ENCODE results near the gene ATAD1. TPM values are rescaled to one million over a fixed set of nuclear protein-coding genes. Genes with fewer than 3 reads are reported as not detected.
"Not testable (repeated sequence)": the region's sequence is repeated elsewhere in the genome, so short reads cannot be mapped to it uniquely, and the experiment has no call there.

Gene ATAD1
- polyA plus RNA-seq, 1 donor = 35.9 TPM

DNA sequence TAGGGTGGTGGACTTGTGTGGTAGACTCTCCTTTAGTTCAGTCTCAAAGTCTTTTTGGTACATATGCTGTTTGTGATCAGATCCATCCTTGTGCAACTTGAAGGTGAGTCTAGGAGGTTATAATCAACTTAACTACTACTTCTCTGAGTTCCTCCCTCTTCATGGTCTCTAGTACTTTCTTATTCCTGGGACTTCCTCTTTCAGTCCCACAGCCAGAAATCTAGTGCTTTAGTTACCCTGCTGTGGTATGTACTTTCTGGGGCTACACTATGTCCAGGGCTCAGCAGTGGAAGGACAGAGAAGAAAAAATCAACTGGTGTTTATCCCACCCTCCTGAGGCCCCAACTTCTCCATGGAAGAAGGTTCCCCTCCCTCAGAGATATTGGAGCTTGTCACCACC, 19.4 kb upstream of the ATAD1 start:
- H3K27ac ChIP-seq (ENCODE audit: low read length) = no peak overlapping the region
- H3K9me3 ChIP-seq (ENCODE audit: control insufficient read depth, low read depth, low read length) = no peaks in the 10 kb centered on the region
- H3K36me3 ChIP-seq (ENCODE audit: control insufficient read depth, insufficient read depth, low read length) = no peaks in the 10 kb centered on the region
- H3K4me1 ChIP-seq (ENCODE audit: control insufficient read depth, insufficient read depth, low read length) = peaks cover 9% of the 10 kb centered on the region
- peak in 1 of 2 donors; percentile 39 for DNase-seq
- no peaks in the 10 kb centered on the region for H3K27me3 ChIP-seq (ENCODE audit: control insufficient read depth, insufficient read depth, low read length)
- no peak overlapping the region for H3K4me3 ChIP-seq (ENCODE audit: low read length)

DNA sequence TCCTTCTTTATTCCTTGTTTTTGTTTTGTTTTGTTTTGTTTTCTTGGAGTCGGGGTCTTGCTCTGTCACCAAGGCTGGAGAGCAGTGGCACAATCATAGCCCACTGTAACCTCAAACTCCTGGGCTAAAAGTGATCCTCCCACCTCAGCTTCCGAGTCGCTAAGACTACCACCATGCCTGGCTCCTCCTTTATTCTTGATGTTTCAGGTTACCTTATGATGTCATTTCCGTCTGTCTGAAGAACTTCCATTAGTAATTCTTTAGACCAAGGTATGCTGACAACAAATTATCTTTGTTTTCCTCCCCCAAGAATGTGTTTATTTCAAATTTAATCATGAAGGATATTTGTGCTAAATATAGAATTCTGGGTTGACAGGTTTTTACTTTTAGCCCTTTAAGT, 18.1 kb upstream of the ATAD1 start:
- DNase-seq = no peak
- Histone ChIP-seq H3K27ac (ENCODE audit: low read length) (no peak overlapping the region), H3K4me3 (ENCODE audit: low read length) (no peak overlapping the region), H3K27me3 (ENCODE audit: control insufficient read depth, insufficient read depth, low read length) (no peaks in the 10 kb centered on the region), H3K36me3 (ENCODE audit: control insufficient read depth, insufficient read depth, low read length) (no peaks in the 10 kb centered on the region), H3K9me3 (ENCODE audit: control insufficient read depth, low read depth, low read length) (no peaks in the 10 kb centered on the region), H3K4me1 (ENCODE audit: control insufficient read depth, insufficient read depth, low read length) (peaks cover 1% of the 10 kb centered on the region)
- 94% methylated on average over 2 of the region's 4 CpGs for WGBS (ENCODE audit: insufficient coverage, low lambda C conversion rate)

GRCh38 chr10:87829986-87830729, 12.1 kb upstream of the ATAD1 start:
- DNase-seq = no peak

DNA sequence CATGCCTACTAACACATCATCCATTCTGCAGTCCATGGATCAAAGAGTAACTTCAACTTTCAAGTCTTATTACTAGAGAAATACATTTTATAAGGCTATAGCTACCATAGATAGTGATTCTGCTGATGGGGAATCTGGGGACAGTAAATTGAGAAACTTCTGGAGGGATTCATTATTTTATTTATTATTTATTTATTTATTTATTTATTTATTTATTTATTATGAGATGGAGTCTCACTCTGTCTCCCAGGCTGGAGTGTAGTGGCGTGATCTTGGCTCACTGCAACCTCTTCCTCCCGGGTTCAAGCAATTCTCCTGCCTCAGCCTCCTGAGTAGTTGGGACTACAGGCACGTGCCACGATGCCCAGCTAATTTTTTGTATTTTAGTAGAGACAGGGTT, 11.0 kb upstream of the ATAD1 start:
- H3K27me3 ChIP-seq (ENCODE audit: control insufficient read depth, insufficient read depth, low read length); H3K4me1 ChIP-seq (ENCODE audit: control insufficient read depth, insufficient read depth, low read length); H3K36me3 ChIP-seq (ENCODE audit: control insufficient read depth, insufficient read depth, low read length); H3K9me3 ChIP-seq (ENCODE audit: control insufficient read depth, low read depth, low read length); H3K4me3 ChIP-seq (ENCODE audit: low read length); DNase-seq; H3K27ac ChIP-seq (ENCODE audit: low read length): not testable (repeated sequence)
- WGBS (ENCODE audit: insufficient coverage, low lambda C conversion rate) = no CpG with 5 or more reads among the region's 4 CpGs

More at GRCh38 chr10:87829986-87830729, 12.1 kb upstream of the ATAD1 start:
- Histone ChIP-seq H3K27me3 (ENCODE audit: control insufficient read depth, insufficient read depth, low read length) (no peaks in the 10 kb centered on the region), H3K4me1 (ENCODE audit: control insufficient read depth, insufficient read depth, low read length) (no peaks in the 10 kb centered on the region), H3K4me3 (ENCODE audit: low read length) (no peak overlapping the region), H3K9me3 (ENCODE audit: control insufficient read depth, low read depth, low read length) (no peaks in the 10 kb centered on the region), H3K27ac (ENCODE audit: low read length) (no peak overlapping the region), H3K36me3 (ENCODE audit: control insufficient read depth, insufficient read depth, low read length) (no peaks in the 10 kb centered on the region)

GRCh38 chr10:87827681-87828080, 9.7 kb upstream of the ATAD1 start:
- no peaks in the 10 kb centered on the region for H3K36me3 ChIP-seq (ENCODE audit: control insufficient read depth, insufficient read depth, low read length)
- no peaks in the 10 kb centered on the region for H3K27me3 ChIP-seq (ENCODE audit: control insufficient read depth, insufficient read depth, low read length)
- H3K9me3 ChIP-seq (ENCODE audit: control insufficient read depth, low read depth, low read length) = no peaks in the 10 kb centered on the region
- no peaks in the 10 kb centered on the region for H3K4me1 ChIP-seq (ENCODE audit: control insufficient read depth, insufficient read depth, low read length)
- H3K27ac ChIP-seq (ENCODE audit: low read length) = no peak overlapping the region
- DNase-seq = no peak
- no peak overlapping the region for H3K4me3 ChIP-seq (ENCODE audit: low read length)
- WGBS (ENCODE audit: insufficient coverage, low lambda C conversion rate) = 100% methylated on average over 2 of the region's 2 CpGs

GRCh38 chr10:87826653-87827052, 8.6 kb upstream of the ATAD1 start:
- H3K4me1 ChIP-seq (ENCODE audit: control insufficient read depth, insufficient read depth, low read length) = no peaks in the 10 kb centered on the region
- no peaks in the 10 kb centered on the region for H3K9me3 ChIP-seq (ENCODE audit: control insufficient read depth, low read depth, low read length)
- H3K4me3 ChIP-seq (ENCODE audit: low read length) = no peak overlapping the region
- DNase-seq = no peak
- H3K27ac ChIP-seq (ENCODE audit: low read length) = no peak overlapping the region
- H3K36me3 ChIP-seq (ENCODE audit: control insufficient read depth, insufficient read depth, low read length) = no peaks in the 10 kb centered on the region
- no peaks in the 10 kb centered on the region for H3K27me3 ChIP-seq (ENCODE audit: control insufficient read depth, insufficient read depth, low read length)

GRCh38 chr10:87819289-87819585, 1.2 kb upstream of the ATAD1 start:
- no peaks in the 10 kb centered on the region for H3K36me3 ChIP-seq (ENCODE audit: control insufficient read depth, insufficient read depth, low read length)
- peaks cover 12% of the 10 kb centered on the region for H3K4me1 ChIP-seq (ENCODE audit: control insufficient read depth, insufficient read depth, low read length)
- H3K9me3 ChIP-seq (ENCODE audit: control insufficient read depth, low read depth, low read length) = no peaks in the 10 kb centered on the region
- H3K4me3 ChIP-seq (ENCODE audit: low read length) = no peak overlapping the region
- WGBS (ENCODE audit: insufficient coverage, low lambda C conversion rate) = no CpG with 5 or more reads among the region's 6 CpGs
- no peak for DNase-seq
- H3K27me3 ChIP-seq (ENCODE audit: control insufficient read depth, insufficient read depth, low read length) = no peaks in the 10 kb centered on the region
- H3K27ac ChIP-seq (ENCODE audit: low read length) = no peak overlapping the region

DNA sequence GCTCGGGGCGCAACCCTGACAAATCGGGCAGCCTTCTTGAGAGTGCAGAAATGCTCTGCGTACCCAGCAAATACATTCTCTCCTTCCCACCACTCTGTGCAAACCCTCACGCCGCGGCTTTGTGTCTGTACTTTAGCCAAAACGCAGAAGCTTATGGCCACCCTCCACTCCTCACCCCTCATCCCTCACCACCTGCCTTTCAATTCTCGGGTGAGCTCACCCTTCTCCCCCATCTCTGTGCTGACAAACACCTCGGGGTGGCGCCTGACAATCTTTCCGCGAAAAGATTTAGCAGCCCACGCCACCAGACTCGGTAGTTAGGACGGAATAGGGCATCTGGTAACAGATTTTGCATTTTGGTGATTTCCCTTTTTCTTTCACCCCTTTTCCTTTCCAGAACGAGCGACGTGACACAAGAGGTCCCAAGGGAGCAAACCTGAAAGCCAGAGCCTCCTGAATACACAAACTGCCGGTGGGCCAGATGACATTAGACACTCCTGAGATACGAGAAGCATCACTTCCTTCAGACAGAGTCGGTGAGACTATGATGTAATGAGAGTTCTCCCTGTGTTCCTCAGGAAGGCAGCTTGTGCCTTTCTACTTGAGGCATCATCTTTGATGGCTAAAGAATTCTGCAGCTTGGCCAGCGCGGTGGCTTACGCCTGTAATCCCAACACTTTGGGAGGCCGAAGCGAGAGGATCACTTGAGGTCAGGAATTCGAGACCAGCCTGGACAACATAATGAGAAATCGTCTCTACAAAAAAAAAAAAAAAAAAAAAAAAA, 671 bp upstream of the ATAD1 start:
- Histone ChIP-seq H3K27ac (ENCODE audit: low read length) (peak overlapping the region; percentile 99), H3K36me3 (ENCODE audit: control insufficient read depth, insufficient read depth, low read length) (no peaks in the 10 kb centered on the region), H3K4me1 (ENCODE audit: control insufficient read depth, insufficient read depth, low read length) (peaks cover 12% of the 10 kb centered on the region), H3K9me3 (ENCODE audit: control insufficient read depth, low read depth, low read length) (no peaks in the 10 kb centered on the region), H3K4me3 (ENCODE audit: low read length) (peak overlapping the region; percentile 96), H3K27me3 (ENCODE audit: control insufficient read depth, insufficient read depth, low read length) (no peaks in the 10 kb centered on the region)
- peak in 1 of 2 donors; percentile 30 for DNase-seq
- WGBS (ENCODE audit: insufficient coverage, low lambda C conversion rate) = 20% methylated on average over 5 of the region's 29 CpGs

DNA sequence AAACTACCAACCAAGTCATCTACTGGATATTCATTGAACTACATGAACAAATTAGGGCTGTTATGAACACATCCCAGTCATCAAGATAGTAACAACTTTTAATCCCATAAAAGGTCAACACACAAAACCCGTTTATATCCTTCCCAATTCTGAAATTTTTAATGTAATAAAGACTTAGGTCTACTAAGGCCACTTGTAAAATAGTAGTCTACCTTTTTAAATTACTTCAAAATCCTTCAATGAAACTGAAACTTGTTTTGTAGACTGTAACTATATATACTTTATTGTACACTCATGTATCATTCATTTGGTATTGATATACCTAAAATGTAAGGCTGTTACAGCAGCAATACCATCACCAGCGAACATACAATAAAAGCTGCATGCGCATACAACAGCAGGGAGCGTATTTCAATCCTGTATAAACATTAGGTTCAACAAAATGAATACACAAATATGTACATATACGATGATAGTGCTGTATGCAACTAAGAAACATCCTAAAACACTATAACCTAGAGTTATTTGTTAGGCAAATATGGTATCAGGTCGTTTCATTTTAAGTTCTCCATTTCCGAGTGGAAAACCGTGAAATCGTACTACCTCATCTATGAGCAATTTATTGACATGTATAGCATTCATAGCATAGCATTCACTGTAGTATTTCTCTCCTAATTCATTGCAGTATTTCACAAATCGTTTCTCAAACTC, 973 bp downstream of the ATAD1 start:
- 0% methylated on average over 1 of the region's 10 CpGs for WGBS (ENCODE audit: insufficient coverage, low lambda C conversion rate)
- H3K36me3 ChIP-seq (ENCODE audit: control insufficient read depth, insufficient read depth, low read length) = peaks cover 5% of the 10 kb centered on the region
- peak overlapping the region; percentile 96 for H3K4me3 ChIP-seq (ENCODE audit: low read length)
- H3K27me3 ChIP-seq (ENCODE audit: control insufficient read depth, insufficient read depth, low read length) = no peaks in the 10 kb centered on the region
- peak overlapping the region; percentile 99 for H3K27ac ChIP-seq (ENCODE audit: low read length)
- peaks cover 12% of the 10 kb centered on the region for H3K4me1 ChIP-seq (ENCODE audit: control insufficient read depth, insufficient read depth, low read length)
- DNase-seq = peak in 1 of 2 donors; percentile 50
- no peaks in the 10 kb centered on the region for H3K9me3 ChIP-seq (ENCODE audit: control insufficient read depth, low read depth, low read length)

DNA sequence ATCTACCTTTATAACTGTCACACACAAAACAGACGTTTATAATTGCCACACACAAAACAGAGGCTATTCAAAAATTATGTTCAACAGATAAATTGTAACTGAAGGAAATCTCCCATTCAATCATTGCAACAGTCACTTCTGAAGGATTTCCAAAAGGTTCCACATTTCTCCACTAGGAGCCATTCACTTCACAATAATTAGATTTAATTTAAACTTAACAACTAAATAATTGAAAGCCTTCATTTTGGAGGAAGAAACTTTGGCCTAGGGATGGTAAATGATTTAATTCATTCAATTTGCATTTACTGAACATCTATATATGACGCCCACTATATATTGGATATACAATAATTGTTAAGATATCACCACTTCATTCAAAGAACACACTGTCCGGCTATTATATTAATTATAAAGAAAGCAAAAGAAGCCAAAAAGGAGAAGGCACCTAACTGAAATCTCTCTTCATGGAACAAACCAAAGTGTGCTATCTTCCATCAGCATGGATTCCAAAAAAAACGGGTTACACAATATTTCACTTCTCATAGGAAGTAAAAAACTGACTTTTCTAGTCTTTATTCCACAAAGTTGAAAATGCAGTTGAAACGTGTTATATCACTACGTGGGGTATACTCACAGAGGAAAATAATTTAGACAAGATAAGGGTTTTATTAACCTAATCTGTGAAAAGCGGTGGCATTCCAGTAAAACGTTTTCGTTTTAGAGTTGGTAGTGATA, 1.7 kb downstream of the ATAD1 start:
- no peak for DNase-seq
- no peaks in the 10 kb centered on the region for H3K9me3 ChIP-seq (ENCODE audit: control insufficient read depth, low read depth, low read length)
- H3K27me3 ChIP-seq (ENCODE audit: control insufficient read depth, insufficient read depth, low read length) = no peaks in the 10 kb centered on the region
- peak overlapping the region; percentile 96 for H3K4me3 ChIP-seq (ENCODE audit: low read length)
- peaks cover 6% of the 10 kb centered on the region for H3K36me3 ChIP-seq (ENCODE audit: control insufficient read depth, insufficient read depth, low read length)
- peak overlapping the region; percentile 99 for H3K27ac ChIP-seq (ENCODE audit: low read length)
- peaks cover 12% of the 10 kb centered on the region for H3K4me1 ChIP-seq (ENCODE audit: control insufficient read depth, insufficient read depth, low read length)
- WGBS (ENCODE audit: insufficient coverage, low lambda C conversion rate) = 50% methylated on average over 2 of the region's 9 CpGs

Data from large intestine (tissue), 3 donors.